ENCODE results near the gene PNPLA7.
"Not testable (repeated sequence)": the region's sequence is repeated elsewhere in the genome, so short reads cannot be mapped to it uniquely, and the experiment has no call there.

The PNPLA7 gene

DNA sequence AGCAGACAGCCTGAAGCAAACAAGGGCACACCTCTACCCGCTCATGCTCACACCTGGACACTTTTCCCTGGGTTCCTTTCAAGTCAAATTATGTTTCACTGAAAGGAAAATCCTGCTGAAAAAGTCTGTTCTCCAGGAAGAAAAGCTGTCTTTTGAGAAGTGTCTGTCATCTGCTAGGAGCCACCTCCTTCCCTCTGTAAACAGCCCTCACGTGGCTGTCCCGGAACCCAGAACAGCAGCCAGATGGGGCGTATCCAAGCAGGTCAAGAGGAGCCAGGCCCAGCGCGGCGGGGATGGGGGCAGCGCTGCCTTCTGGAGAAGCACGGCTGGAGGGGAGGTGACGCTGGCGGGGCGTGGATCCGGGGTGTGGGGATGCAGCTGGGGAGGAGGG lies at the start of gene PNPLA7:
TSS of gene PNPLA7 (minus strand) at position 172 of the 391 bp plus-strand sequence. CDS start 205 bp downstream, outside the sequence.
- peak; percentile 54 for DNase-seq

DNA sequence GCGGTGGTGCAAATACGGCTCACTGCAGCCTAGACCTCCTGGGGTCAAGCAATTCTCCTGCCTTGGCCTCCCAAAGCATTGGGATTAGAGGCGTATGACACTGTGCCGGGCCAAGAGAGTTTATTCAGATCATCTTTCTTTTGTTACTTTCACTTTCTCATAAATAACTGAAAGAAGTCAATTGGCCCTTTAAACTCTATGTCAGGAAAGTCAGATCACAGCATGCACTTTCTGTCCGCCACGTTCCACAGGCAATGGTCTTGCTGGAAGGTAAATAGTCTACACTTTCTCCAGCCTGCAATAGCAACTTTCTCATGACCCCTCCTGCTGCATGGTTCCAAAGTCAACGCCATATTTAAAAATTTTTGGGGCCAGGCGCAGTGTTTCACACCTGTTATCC lies 48.7 kb upstream of the PNPLA7 start:
- DNase-seq, result no peak

DNA sequence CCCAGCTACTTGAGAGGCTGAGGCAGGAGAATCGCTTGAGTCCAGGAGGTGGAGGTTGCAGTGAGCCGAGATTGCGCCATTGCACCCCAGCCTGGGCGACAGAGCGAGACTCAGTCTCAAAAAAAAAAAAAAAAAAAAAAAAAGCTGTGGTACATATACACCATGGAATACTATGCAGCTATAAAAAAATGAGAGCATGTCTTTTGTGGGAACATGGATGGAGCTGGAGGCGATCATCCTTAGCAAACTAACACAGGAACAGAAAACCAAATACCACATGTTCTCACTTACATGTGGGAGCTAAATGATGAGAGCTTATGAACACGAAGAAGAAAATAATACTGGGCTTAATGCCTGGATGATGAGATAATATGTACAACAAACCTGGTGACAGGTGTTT lies 46.4 kb upstream of the PNPLA7 start:
- not testable (repeated sequence) for DNase-seq

DNA sequence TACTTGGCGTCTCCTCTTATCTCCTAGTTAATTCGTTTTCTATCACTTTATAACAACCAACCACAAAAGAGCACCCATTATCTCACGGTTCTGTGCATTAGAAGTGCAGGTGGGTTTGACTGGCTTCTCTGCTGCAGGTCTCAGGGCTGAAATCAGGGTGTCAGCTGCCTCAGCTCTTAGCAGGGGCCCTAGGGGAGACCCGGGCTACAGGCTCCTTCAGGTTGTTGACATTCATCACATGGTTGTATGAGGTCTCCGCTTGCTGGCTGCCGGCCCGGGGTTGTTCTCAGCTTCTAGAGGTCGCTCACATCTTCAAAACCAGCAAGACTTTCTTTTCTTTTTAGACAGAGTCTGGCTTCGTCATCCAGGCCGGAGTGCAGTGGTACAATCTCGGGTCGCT lies 43.0 kb upstream of the PNPLA7 start:
- DNase-seq, result no peak

DNA sequence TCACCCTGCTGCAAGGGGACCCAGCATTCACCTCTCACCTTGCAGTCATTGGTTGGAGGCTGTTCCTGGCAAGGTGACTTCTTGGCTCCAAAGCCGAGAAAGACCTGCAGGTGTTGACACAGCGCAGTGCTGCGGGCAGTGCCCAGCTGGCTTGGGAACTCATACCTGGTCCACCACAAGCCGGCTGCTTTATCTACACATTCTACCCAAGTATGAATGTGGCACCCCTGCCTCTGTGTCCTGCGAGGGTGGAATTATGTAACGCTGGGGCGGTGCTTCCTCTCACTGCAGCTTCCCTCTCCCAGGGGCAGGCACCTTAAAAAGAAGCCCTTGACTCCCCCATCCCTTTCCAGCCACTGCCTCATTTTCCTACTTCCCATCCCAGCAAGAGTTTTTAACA lies 42.6 kb upstream of the PNPLA7 start:
- DNase-seq, result no peak

DNA sequence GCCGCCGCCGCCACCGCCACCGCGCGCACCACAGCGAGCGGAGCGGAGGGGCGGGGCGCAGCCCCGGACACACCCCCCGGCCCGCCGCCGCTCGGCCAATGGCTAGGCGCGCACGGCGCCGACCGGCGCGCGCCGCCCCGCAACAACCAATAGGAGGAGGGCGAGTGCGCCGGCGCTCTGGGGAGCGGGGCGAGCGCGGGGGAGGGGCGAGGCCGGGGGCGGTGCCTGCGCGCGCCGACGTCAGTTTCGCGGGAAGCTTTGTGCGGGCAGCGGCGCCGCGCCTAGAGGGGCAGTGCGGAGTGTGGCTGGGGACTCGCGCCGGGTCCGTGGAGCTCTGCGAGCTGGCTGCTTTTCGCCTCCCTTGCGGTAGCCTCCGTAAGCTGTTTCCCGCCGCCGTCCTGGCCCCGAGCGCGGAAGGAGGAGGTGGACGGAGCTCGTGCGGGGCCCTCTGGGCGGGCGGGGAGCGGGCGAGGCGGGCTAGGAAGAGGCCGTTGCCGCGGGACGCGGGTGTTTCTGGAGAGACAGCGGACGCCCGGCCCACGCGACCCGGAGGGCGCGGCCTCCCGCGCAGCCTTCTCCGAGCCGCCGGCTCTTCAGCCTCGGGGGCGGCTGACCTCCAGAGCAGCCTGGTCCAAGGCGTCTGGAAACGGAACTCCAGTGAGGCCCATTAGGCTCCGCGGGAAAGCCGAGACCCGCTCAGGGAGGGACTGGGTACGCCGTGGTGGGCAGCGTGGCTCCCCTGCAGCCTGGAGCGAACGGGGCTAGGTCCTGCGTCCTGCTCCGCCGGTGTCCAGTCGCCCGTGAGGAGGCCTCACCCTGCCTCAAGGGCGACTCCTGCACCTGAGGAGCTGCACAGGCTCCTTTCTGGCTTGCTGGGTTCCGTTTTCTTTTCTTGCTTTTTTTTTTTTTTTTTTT lies 40.5 kb upstream of the PNPLA7 start, which contains the start of gene ZMYND19:
TSS of gene ZMYND19 (minus strand) at position 44 of the 915 bp plus-strand sequence. CDS start 249 bp downstream, outside the sequence.
- peak; percentile 90 for DNase-seq

DNA sequence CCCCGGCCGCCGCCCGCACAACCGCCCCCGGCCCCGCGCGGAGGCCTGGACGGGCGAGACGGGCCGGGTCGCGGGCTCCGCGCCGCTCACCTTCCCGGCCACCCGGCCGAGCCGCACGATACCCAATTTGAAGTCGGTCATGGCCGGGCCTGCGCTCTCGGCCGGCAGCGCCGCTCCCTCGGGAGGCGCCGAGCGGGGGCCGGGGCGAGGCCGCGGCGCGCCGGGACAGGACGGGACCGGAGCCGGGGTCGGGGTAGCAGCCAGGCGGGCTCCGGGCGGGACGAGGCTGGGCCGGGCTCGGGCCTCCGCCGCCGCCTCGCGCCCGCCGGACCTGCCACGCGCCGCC lies 39.9 kb upstream of the PNPLA7 start:
- no peak for DNase-seq

DNA sequence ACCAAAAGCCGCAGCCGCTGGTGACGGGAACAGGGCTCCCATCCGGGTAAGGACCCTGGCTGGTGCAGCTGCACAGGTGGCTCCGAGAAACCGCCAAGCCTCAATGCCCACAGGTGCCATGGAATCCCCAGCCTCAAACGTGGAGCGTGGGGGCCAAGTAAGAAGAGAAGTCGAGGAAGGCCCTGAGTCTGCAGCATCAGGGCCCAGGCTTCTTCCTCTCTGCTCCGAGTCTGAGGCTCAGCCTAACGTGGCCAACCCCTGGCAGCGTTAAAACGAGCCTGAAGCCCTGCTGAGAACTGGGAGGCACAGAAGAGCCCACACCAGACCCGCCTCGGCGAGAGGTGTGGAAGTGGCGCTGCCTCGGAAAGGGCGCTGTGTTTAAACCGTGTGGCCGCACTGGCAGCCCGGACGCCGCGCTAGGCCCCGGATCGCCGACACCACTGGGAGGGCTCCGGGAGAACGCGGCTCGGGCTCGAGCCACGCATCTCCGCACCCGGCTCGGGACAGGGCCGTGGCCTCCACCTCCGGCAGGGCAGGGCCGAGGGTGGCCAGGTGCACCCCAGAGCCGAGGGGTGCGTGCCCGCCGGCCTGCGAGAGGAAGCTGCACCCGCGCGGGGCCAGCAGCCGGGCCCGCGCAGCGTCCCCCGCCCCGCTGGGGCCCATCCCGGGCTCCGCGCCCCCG lies 39.4 kb upstream of the PNPLA7 start:
- no peak for DNase-seq

DNA sequence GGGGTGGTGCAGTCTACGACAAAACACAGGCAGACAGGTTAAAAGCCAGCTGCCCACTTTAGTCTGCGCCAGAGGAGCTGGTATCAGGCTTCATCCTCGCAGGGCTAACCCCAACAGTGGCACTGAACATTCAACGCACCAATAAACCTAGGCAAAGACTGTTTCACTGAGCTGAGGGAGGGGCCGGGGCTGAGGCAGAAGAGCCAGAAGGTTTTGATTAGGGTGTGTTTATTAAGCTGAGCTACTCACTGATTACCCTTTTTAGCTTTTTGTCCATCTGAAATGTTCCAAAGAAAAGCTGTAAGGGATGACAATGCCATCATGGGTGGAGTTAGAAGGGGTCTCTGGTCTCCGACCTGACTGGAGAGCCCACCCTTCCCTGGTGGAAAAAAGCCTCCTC lies 38.7 kb upstream of the PNPLA7 start:
- DNase-seq, result no peak

DNA sequence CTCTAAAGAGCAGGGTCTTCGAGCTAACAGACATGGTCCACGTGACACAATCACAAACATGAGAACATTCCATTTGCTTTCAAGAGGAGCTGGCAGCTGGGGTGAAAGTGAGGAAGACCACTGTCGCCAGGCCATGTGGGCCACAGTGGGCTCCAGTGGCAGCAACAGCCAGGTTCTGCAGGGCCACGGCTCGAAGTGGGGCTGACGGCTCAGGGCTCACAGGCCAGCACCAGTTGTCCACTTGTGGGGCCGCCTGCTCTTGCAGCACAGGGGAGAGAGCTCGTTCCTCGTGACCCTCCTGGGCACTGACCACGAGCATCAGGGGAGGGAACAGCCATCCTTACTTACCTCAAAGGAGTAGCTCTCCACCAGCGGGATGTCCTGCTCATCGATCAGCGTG lies 38.1 kb upstream of the PNPLA7 start:
- DNase-seq, result no peak

DNA sequence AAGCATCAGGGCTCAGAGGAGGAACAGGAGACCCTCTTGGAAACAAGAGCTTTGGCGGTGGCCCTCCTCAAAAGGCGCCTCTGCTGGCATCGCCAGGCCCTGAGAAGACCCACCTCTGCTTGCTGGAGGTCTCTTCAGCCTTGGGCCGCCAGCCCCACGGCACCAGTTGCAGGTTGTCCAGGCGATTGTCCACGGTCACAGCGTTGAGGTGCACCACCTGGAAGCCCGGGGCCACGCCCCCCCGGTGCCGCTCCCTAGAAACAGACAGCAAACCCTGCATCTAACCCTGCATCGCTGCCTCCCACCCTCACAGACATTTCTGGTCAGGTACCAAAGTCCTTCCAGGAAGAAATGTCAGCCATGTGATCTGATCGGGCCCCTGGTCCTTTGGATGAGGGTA lies 36.7 kb upstream of the PNPLA7 start:
- DNase-seq, result no peak

DNA sequence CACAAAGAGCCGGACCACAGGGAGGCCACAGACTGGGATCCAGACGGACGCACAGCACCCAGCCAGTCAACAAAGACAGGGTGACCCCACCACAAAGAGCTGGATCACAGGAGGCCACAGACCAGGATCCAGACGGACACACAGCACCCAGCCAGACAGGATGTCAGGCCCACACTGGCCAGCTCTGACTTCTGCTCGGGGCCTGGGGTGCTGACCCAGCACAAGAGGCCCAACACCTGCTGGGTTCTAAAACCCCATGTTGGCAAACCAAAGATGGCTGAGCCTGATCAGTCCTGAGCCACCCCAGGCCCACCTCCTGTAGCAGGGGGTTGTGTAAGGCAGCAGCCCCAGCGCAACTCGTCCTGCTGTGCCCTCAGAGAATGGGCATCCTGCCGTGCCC lies 33.8 kb upstream of the PNPLA7 start:
- DNase-seq, result no peak

DNA sequence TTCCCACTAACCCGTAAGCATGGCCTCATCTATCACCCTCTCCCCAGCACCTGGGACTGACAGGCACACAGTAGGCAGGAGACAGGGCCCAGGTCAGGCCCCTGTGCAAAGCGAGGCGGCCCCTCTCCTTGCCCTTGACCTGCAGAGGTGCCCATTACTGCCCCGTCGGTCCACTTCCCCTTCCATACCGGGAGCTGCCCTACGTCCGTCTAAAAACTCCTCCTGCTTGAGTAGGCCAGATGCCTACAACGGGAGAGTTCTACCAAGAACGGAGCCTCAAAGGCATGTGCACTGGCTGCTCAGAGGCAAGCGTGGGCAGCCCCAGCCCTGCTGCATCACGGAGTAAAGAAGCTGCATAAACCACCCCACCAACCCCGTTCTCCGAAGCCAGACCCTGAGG lies 33.1 kb upstream of the PNPLA7 start:
- DNase-seq, result no peak

DNA sequence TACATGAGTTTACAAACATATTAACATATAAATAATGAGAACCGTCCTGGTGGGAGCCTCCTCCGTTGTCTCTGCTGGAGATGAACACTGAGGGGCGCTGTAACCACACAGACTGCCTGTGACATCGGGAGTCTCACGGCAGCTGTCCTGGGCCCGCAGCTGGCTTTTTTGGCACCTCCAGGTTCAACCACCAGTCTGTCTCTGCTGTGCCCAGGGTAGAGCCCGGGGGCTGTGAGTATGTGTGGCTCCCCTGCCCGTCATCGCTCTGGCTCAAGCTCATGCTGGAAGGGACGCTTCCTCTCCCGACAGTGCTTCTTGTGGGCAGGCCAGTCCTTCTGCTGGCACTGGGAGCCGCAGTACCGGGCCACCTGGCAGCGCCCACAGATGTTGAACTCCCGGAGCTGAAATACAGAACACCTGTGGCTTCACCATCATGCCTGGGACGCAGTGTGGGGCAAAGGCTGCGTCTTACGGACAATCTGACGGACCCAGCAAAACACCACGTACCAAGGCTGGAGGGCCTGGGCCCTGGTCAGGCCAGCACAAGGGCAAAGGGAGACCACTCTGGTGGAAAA lies 32.2 kb upstream of the PNPLA7 start:
- no peak for DNase-seq

DNA sequence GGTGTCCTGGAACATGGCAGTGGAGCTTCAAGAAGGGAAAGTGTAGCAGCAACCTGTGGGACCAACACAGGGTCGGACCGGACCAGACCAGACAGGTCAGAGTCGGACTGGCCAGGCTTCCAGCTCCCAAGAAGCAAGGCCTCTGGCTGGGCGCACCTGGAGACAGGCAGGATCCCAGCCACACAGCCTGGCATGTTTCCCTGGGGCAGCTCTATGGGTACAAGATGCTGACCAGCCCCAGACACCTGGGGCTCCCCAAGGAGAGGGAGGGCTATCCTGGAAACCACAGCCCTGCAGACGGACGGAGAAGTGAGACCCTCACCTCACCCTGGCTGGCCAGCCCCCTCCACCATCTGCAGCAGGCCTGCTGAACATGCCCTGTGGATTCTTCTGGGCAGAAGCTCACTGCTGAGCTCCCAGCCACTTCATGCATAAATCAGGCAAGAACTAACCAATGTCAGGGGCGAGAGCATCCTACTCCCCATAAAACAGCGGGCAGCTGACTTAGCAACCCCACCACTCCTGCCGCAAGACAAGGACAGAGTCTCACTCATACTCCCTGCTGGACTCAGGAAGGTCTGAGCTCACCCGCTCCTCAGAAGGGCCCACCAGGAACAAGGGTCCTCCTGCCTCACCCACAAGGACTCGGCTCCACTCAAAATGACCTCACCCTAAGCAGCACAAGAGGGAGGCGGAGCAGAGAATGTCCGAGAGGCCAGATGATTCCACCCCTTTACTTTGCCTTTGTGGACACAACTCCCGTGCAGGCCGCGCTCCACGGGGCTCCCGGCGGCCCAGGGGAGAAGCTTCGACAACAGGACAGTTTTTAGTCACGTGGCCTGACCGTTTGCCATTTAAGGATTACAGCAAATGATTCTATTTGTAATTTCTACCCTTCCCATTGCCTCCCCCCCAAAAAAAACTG lies 31.4 kb upstream of the PNPLA7 start:
- DNase-seq, result no peak

DNA sequence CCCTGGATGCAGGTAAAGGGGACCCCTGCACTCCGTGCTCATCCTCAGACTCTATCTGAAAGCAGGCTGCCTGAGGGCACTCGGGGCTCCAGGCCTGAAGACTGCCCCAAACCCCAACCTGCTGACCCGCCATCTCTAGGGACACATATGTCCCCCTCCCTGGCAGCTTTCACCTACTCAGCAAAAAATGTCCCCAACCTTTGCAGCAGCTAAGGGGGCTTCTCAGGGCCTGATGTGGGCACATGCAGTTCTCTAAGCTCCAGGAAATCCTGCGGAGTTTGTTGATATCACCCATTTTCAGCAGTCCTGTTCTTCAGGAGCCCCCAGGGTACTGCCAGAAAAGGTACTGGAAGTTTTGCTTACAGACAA lies 30.7 kb upstream of the PNPLA7 start:
- no peak for DNase-seq

DNA sequence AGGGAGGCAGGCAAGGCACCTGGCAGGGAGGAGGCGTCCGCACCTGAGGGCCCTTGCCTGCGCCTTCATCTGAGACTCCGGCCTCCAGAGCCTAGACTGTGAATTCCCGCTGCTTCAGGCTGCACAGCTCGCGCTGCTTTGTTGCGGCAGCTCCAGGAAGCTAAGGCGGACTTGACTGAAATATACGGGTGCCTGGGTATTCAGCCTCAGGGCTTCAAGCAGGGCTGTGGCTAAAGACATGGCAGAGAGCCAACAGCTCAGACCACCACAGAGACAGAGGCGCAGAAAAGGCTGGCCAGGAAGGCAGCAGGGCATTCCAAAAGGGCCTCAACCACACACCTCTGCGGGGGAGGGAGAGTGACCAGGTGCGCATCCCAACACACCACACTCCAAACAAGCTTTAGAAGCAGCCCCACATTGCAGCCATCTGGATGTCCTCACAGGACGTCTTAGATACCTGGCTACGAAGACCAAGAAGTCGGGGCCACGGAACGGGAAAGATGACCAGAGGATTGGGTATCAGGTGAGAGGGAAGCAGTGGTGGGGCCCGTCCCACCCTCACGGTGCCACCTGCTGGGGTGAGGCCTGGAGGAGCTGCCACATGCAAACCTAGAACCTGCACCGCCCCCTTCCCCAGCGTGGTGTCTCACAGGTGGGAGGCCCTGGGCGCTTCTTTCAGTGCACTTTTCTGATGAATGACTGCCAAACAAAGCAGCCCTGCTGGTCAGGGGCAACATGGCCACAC lies 30.2 kb upstream of the PNPLA7 start:
- DNase-seq, result no peak

DNA sequence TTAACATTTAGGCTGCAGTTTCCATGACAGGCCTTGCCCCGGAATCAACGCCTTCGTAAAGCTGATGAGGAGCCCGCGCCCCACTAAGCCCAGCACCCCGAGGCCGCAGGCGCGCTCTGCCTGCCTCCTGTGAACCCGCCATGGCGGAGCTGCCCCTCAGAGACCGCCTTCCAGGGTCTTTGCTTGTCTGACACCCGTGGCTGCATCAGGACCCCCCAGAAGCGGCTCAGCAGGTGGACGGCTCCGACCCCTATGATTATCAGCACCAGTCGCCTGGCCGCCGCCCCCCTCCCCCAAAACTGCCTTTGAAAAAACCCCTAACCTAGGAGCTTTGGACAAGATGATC lies 29.0 kb upstream of the PNPLA7 start:
- DNase-seq, result no peak

DNA sequence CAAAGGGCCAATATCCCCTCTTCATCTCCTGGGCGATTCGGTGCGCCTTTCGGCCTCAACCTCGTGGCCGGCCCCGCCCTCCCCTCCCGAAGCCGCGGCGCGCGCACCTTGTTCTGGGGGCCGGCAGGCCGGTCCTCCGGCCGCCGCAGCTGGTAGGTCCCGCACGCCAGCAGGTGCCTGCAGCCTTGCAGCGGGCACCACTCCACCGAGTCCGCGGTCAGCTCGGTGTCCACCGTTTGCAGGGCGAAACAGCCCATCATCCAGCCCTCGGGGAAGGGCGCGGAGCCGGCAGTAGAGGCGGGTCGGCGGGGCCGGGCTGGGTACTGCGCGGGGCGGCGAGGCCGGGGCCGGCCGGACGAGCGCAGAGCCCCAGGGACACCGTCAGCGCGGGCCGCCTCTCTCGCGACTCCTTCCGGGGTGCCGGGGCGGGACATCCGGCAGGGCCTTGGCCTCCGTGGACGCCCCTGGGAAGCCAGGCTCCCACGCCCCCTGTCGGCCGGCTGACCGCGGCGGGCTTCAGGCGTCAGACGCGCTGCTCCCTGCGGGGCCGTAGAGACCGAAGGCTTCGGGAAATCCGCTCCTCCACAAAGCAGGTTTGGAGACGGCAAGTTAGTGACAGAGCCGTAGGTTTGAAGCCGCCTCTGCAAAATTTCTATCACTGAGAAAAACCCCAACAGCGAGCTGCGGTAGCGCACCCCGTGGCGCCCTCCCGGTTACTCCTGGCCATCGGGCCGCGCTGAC lies 28.5 kb upstream of the PNPLA7 start, which contains the start of gene DPH7:
TSS of gene DPH7 (minus strand) at position 408 of the 741 bp plus-strand sequence. CDS start at position 260, 148 bp downstream.
- DNase-seq, result peak; percentile 89

DNA sequence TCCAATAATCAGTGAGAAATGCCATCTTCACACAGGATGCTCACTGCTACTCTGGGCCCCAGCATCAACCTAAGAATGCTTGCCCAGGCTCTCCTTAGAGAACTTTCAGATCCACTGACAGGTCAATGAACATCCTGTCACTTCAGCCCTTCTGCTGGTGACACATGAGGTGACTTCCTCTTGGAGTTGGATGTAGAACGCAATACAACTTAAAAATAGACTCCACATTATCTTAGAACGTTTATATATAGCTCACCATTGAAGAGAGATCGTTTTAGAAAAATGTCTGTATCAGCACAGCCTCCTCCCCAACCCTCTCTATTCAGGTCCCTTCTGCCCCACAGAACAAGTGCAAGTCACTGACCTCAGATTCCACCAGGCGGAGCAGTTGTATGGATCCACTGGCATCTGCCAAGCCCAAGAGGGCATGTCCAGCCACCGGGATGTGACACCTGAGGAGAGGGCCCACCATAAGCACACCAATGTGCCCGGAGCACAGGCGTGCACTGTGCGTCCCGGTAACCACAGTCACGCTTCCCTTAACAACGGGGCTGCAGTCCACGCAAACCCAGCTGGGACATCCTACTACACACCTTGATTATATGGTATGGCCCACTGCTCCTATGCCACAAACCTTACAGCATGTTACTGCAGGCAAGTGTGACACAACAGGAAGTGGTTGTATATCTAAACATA lies 25.7 kb upstream of the PNPLA7 start:
- DNase-seq, result no peak

DNA sequence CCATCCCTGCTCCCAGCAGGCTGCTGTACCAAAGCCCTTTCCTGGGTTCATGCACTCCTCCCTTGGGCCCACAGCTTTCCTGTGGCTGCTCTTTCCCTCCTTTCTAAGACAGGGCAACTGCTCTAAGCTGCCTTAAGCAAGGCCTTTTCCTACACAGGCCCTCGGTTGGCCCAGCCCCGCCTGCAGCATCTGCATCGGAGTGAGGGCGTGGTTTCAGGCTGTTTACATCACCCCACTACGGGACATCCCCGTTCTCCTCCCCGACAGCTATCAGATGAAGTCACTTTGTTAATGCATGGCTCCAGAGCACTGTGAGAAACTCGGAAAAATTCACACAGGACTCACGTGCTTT lies 25.1 kb upstream of the PNPLA7 start:
- DNase-seq, result no peak
